Measurements from ENCODE around the gene GFAP.

Gene GFAP

GRCh38 chr17:44914148-44914547, 1.2 kb downstream of the GFAP start:
- TF ChIP-seq, protein P1, sequence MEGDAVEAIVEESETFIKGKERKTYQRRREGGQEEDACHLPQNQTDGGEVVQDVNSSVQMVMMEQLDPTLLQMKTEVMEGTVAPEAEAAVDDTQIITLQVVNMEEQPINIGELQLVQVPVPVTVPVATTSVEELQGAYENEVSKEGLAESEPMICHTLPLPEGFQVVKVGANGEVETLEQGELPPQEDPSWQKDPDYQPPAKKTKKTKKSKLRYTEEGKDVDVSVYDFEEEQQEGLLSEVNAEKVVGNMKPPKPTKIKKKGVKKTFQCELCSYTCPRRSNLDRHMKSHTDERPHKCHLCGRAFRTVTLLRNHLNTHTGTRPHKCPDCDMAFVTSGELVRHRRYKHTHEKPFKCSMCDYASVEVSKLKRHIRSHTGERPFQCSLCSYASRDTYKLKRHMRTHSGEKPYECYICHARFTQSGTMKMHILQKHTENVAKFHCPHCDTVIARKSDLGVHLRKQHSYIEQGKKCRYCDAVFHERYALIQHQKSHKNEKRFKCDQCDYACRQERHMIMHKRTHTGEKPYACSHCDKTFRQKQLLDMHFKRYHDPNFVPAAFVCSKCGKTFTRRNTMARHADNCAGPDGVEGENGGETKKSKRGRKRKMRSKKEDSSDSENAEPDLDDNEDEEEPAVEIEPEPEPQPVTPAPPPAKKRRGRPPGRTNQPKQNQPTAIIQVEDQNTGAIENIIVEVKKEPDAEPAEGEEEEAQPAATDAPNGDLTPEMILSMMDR (IDR thresholded peaks at IDR 0.05; ENCODE audit: low read length), result no peak
- no peak for TF ChIP-seq EZH2 (IDR thresholded peaks at IDR 0.05; ENCODE audit: borderline replicate concordance, low read length)
- Histone ChIP-seq H3K27ac (ENCODE audit: low read depth, low read length, poor library complexity, severe bottlenecking) (no peak overlapping the region), H3F3A (ENCODE audit: insufficient read depth, low read length) (no peaks in the 10 kb centered on the region), H3K4me3 (ENCODE audit: low read depth, low read length, poor library complexity, severe bottlenecking) (no peak overlapping the region), H3K9ac (ENCODE audit: low read length) (no peak overlapping the region), H3K4me1 (ENCODE audit: insufficient read depth, low read length, severe bottlenecking) (peaks cover 6% of the 10 kb centered on the region), H3K79me2 (ENCODE audit: insufficient read depth, low read length) (no peaks in the 10 kb centered on the region), H4K20me1 (ENCODE audit: insufficient read depth, low read length) (no peaks in the 10 kb centered on the region), H3K9me3 (ENCODE audit: low read length) (no peaks in the 10 kb centered on the region), H3K27me3 (ENCODE audit: insufficient read depth, low read length) (peaks cover 8% of the 10 kb centered on the region; the same call in 1 of the 2 replicates), H2AFZ (ENCODE audit: low read length) (no peak overlapping the region), H3K9me2 (ENCODE audit: low read depth, low read length) (no peaks in the 10 kb centered on the region), H3K4me2 (ENCODE audit: low read length) (no peak overlapping the region), H3K36me3 (ENCODE audit: insufficient read depth, low read length) (no peaks in the 10 kb centered on the region)

DNA sequence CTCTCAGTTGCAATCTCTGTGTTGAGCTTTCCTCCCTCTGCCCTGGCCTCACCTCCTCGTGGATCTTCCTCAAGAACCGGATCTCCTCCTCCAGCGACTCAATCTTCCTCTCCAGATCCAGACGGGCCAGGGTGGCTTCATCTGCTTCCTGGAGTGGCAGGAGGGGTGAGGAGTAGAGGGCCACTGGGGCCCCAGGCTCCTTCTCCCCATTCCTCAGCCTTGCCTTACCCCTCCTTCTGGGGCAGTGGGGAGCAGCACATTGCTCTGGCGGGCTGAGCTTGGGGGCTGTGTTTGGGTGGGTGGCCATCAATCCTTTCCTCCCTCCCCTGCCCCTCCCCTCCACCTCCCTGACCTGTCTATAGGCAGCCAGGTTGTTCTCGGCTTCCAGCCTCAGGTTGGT, 1.6 kb downstream of the GFAP start:
- no peaks in the 10 kb centered on the region for H4K20me1 ChIP-seq (ENCODE audit: insufficient read depth, low read length)
- H3K27me3 ChIP-seq (ENCODE audit: insufficient read depth, low read length), result peaks cover 8% of the 10 kb centered on the region; the same call in 1 of the 2 replicates
- no peak overlapping the region for H3K9ac ChIP-seq (ENCODE audit: low read length)
- no peak overlapping the region for H3K4me3 ChIP-seq (ENCODE audit: low read depth, low read length, poor library complexity, severe bottlenecking)
- H3K36me3 ChIP-seq (ENCODE audit: insufficient read depth, low read length), result no peaks in the 10 kb centered on the region
- no peaks in the 10 kb centered on the region for H3K9me3 ChIP-seq (ENCODE audit: low read length)
- H3K9me2 ChIP-seq (ENCODE audit: low read depth, low read length), result no peaks in the 10 kb centered on the region
- H3K79me2 ChIP-seq (ENCODE audit: insufficient read depth, low read length), result no peaks in the 10 kb centered on the region
- no peak overlapping the region for H2AFZ ChIP-seq (ENCODE audit: low read length)
- TF ChIP-seq, protein P1 (IDR thresholded peaks at IDR 0.05; ENCODE audit: low read length), result no peak
- H3K4me2 ChIP-seq (ENCODE audit: low read length), result no peak overlapping the region
- H3K4me1 ChIP-seq (ENCODE audit: insufficient read depth, low read length, severe bottlenecking), result peaks cover 6% of the 10 kb centered on the region
- H3F3A ChIP-seq (ENCODE audit: insufficient read depth, low read length), result no peaks in the 10 kb centered on the region
- H3K27ac ChIP-seq (ENCODE audit: low read depth, low read length, poor library complexity, severe bottlenecking), result no peak overlapping the region

- Histone ChIP-seq H3K27ac (ENCODE audit: low read depth, low read length, poor library complexity, severe bottlenecking) (no peak overlapping the region), H3F3A (ENCODE audit: insufficient read depth, low read length) (no peaks in the 10 kb centered on the region), H3K79me2 (ENCODE audit: insufficient read depth, low read length) (no peaks in the 10 kb centered on the region), H3K4me2 (ENCODE audit: low read length) (no peak overlapping the region), H3K4me3 (ENCODE audit: low read depth, low read length, poor library complexity, severe bottlenecking) (no peak overlapping the region), H3K27me3 (ENCODE audit: insufficient read depth, low read length) (peaks cover 8% of the 10 kb centered on the region), H3K4me1 (ENCODE audit: insufficient read depth, low read length, severe bottlenecking) (peaks cover 6% of the 10 kb centered on the region), H3K36me3 (ENCODE audit: insufficient read depth, low read length) (no peaks in the 10 kb centered on the region), H3K9ac (ENCODE audit: low read length) (no peak overlapping the region), H3K9me2 (ENCODE audit: low read depth, low read length) (no peaks in the 10 kb centered on the region), H3K9me3 (ENCODE audit: low read length) (no peaks in the 10 kb centered on the region), H2AFZ (ENCODE audit: low read length) (no peak overlapping the region), H4K20me1 (ENCODE audit: insufficient read depth, low read length) (no peaks in the 10 kb centered on the region)
- no peak for TF ChIP-seq EZH2 (IDR thresholded peaks at IDR 0.05; ENCODE audit: borderline replicate concordance, low read length)
- TF ChIP-seq, protein P1 (IDR thresholded peaks at IDR 0.05; ENCODE audit: low read length), result no peak
Measured at GRCh38 chr17:44912763-44913544, 2.3 kb downstream of the GFAP start.
